Endothelial cell of umbilical vein (primary cell): Measurements from ENCODE around the gene CC2D1A. TPM values are rescaled to one million over a fixed set of nuclear protein-coding genes. Genes with fewer than 3 reads are reported as not detected.

Experiments used
- BruUV-seq: library from RNA; stranded (reverse); fragments of 400-500 nt; replicated peaks from 2 replicates; lab custom pipeline; 2021; lab: Mats Ljungman, UMichigan
- CTCF ChIA-PET: fragments of 300-600, 350-600 bp; sonication (Branson Sonifier 250); formaldehyde crosslinking; loops from one replicate; lab custom pipeline; 2021; ENCODE audit warnings: antibody characterized with exemption, inconsistent platforms; lab: Charles Lee
- POLR2A ChIA-PET: fragments of 300-600, 350-600 bp; sonication (Branson Sonifier 250); formaldehyde crosslinking; loops from one replicate; lab custom pipeline; 2021; ENCODE audit warnings: antibody characterized with exemption, inconsistent platforms; lab: Charles Lee
- DNase-seq: peaks from one replicate; pipeline ENCODE4 v3.0.0-alpha.2; 2011; ENCODE audit warnings: low read depth, low spot score
- FAIRE-seq: peaks from 2 replicates; lab custom pipeline; 2011; peaks lifted over from hg19 to GRCh38; lab: Jason Lieb, UNC
- H2AFZ ChIP-seq: 2 replicates; pipeline ENCODE4 v1.6.0; 2012; ENCODE audit warnings: low read depth, low read length, control low read depth, inconsistent platforms
- H3K27ac ChIP-seq: 2 replicates; pipeline ENCODE4 v1.5.1; 2011; ENCODE audit warnings: low read depth, mild to moderate bottlenecking, control low read depth, low read length, moderate library complexity; ENCODE audit not compliant: insufficient read depth
- H3K27me3 ChIP-seq, 2 experiments: 2 replicates each; pipeline versions ENCODE4 v1.6.0 to v1.6.1; 2011; ENCODE audit warnings: low read length in 2 of 2, mixed read lengths in 1 of 2; ENCODE audit not compliant: control insufficient read depth in 2 of 2, insufficient read depth in 2 of 2
- H3K36me3 ChIP-seq, 2 experiments: 2 replicates in 1 of 2; 3 replicates in 1 of 2; pipeline ENCODE4 v1.5.1; 2011; ENCODE audit warnings: low read length in 2 of 2, mild to moderate bottlenecking in 1 of 2, moderate library complexity in 1 of 2; ENCODE audit not compliant: control insufficient read depth in 2 of 2, insufficient read depth in 2 of 2; ENCODE audit errors: extremely low read depth in 1 of 2
- H3K4me1 ChIP-seq: 3 replicates; pipeline ENCODE4 v1.5.1; 2011; ENCODE audit warnings: mild to moderate bottlenecking, low read length; ENCODE audit not compliant: control insufficient read depth, insufficient read depth; ENCODE audit errors: extremely low read depth
- H3K4me2 ChIP-seq: 2 replicates; pipeline ENCODE4 v1.6.1; 2011; ENCODE audit warnings: low read length, control low read depth, mixed read lengths; ENCODE audit not compliant: insufficient read depth
- H3K4me3 ChIP-seq, 3 experiments: fragments of 200-600 bp in 1 of 3; sonication (generic), shearing (Covaris generic) in 1 of 3; replicated peaks in 1 of 3; 2 replicates each; pipeline ENCODE4 v1.5.1; 2011 to 2016; ENCODE audit warnings: control low read depth in 3 of 3, low read length in 3 of 3, mild to moderate bottlenecking in 2 of 3, inconsistent platforms in 1 of 3, low read depth in 1 of 3, moderate library complexity in 1 of 3; ENCODE audit not compliant: insufficient read depth in 1 of 3
- H3K79me2 ChIP-seq: 2 replicates; pipeline ENCODE4 v1.6.0; 2012; ENCODE audit warnings: low read length, inconsistent platforms; ENCODE audit not compliant: control insufficient read depth, insufficient read depth
- H3K9ac ChIP-seq: replicated peaks from 2 replicates; pipeline ENCODE3; 2011; ENCODE audit warnings: low read length, control low read depth; ENCODE audit not compliant: insufficient read depth; ENCODE audit errors: extremely low read depth
- H3K9me1 ChIP-seq: replicated peaks from 3 replicates; pipeline ENCODE4 v1.6.0; 2011; ENCODE audit warnings: mild to moderate bottlenecking, low read length; ENCODE audit not compliant: control insufficient read depth, insufficient read depth; ENCODE audit errors: extremely low read depth
- H3K9me3 ChIP-seq: replicated peaks from 2 replicates; pipeline ENCODE4 v1.5.1; 2012; ENCODE audit warnings: low read length, inconsistent platforms; ENCODE audit not compliant: control insufficient read depth, insufficient read depth
- H4K20me1 ChIP-seq: replicated peaks from 2 replicates; pipeline ENCODE3; 2011; ENCODE audit warnings: mild to moderate bottlenecking, low read length; ENCODE audit not compliant: control insufficient read depth, insufficient read depth; ENCODE audit errors: extremely low read depth
- GATA2 ChIP-seq: IDR thresholded peaks from 2 replicates; pipeline ENCODE4 v1.7.0; 2011; ENCODE audit warnings: low read depth, mild to moderate bottlenecking, moderate library complexity, mixed read lengths, low read length; ENCODE audit not compliant: insufficient read length, insufficient read depth
- MYC ChIP-seq: IDR thresholded peaks from one replicate; pipeline ENCODE4 v1.6.1; 2011; ENCODE audit warnings: mild to moderate bottlenecking, low read depth, low read length
- POLR2A ChIP-seq: IDR thresholded peaks from 2 replicates; pipeline ENCODE4 v1.6.1; 2012; ENCODE audit warnings: low read depth, mild to moderate bottlenecking, control low read depth, low read length
- POLR2AphosphoS5 ChIP-seq: IDR thresholded peaks from 2 replicates; pipeline ENCODE4 v1.6.1; 2012; ENCODE audit warnings: low read depth, mild to moderate bottlenecking, control low read depth, low read length, moderate library complexity; ENCODE audit not compliant: insufficient read depth
- dilution Hi-C: fragments of 300-500 bp; cut with MboI; formaldehyde crosslinking; loops from one replicate; pipeline ENCODE4 v1.15.0; 2019; ENCODE audit warnings: low sequenced_read_pairs; ENCODE audit not compliant: extremely low pct_ligation_motif_present
- intact Hi-C: fragments of 100-400 bp; cut with micrococcal nuclease; formaldehyde crosslinking; loops from one replicate; pipeline ENCODE4 v1.10.0; 2022
- polyA plus RNA-seq, 4 experiments: library from polyadenylated mRNA; depleted of rRNA in 3 of 4; stranded (reverse) in 3 of 4; unstranded in 1 of 4; fragments of >200 nt; gene quantifications; 2 replicates each; pipeline versions ENCODE4 v1.2.1 to v1.2.3, GENCODE V29; 2011 to 2012; ENCODE audit warnings: missing spikeins in 1 of 4
- total RNA-seq: library from RNA; stranded (reverse); gene quantifications from 2 replicates; pipeline ENCODE4 v1.2.3, GENCODE V29; 2021
- TF ChIP-seq, protein P1 (sequence below), 2 donors: IDR thresholded peaks; 1 replicate in 1 of 2; 2 replicates in 1 of 2; pipeline ENCODE4 v1.5.1; 2011; ENCODE audit warnings: low read length in 2 of 2, mild to moderate bottlenecking in 2 of 2, moderate library complexity in 2 of 2, control low read depth in 1 of 2, inconsistent platforms in 1 of 2, low read depth in 1 of 2; ENCODE audit not compliant: insufficient read depth in 1 of 2; ENCODE audit errors: extremely low read depth in 1 of 2
- TF ChIP-seq, protein P2 (sequence below): IDR thresholded peaks from 2 replicates; pipeline ENCODE4 v1.6.1; 2011; ENCODE audit not compliant: insufficient read depth, insufficient read length

The CC2D1A gene
- total and polyA plus RNA-seq, 2 donors (not counting 3 experiments of a cell fraction or from before 2014, with no cell fraction given) = 13.6 to 33.7 TPM

DNA sequence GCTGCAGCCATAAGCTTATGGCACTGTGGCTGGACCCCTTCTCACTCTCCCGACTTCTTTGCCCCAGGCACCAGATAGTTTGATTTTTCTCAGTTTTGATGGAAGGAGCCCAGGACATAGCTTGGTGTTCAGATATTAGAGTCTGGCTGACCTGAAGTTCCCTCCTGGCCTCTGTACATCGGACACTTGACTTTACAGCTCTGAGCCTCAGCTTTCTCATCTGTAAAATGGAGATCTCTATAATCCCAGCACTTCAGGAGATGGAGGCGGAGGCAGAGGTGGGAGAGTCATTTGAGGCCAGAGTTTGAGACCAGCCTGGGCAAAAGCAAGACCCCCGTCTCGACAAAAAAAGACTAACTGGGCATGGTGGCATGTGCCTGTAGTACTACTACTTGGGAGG lies 909 bp downstream of the CC2D1A start:
- BruUV-seq = TSS peak; percentile 27
- POLR2A ChIA-PET = interaction anchor here (0.6 kb wide), 1 partner anchor 495 kb away, joined by 4 read pairs; no protein-coding TSS in a partner anchor
- dilution Hi-C loops = no loop called here
- FAIRE-seq (no peak), DNase-seq (no peak)
- no peaks in the 10 kb centered on the region for H3K9me1 ChIP-seq
- no peaks in the 10 kb centered on the region for H3K9me3 ChIP-seq
- TF ChIP-seq MYC (no peak), GATA2 (no peak), POLR2AphosphoS5 (no peak), POLR2A (no peak)
- TF ChIP-seq, protein P1, sequence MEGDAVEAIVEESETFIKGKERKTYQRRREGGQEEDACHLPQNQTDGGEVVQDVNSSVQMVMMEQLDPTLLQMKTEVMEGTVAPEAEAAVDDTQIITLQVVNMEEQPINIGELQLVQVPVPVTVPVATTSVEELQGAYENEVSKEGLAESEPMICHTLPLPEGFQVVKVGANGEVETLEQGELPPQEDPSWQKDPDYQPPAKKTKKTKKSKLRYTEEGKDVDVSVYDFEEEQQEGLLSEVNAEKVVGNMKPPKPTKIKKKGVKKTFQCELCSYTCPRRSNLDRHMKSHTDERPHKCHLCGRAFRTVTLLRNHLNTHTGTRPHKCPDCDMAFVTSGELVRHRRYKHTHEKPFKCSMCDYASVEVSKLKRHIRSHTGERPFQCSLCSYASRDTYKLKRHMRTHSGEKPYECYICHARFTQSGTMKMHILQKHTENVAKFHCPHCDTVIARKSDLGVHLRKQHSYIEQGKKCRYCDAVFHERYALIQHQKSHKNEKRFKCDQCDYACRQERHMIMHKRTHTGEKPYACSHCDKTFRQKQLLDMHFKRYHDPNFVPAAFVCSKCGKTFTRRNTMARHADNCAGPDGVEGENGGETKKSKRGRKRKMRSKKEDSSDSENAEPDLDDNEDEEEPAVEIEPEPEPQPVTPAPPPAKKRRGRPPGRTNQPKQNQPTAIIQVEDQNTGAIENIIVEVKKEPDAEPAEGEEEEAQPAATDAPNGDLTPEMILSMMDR (IDR thresholded peaks at IDR 0.05; ENCODE audit: extremely low read depth in 1 of 2, insufficient read depth in 1 of 2, low read depth in 1 of 2, low read length in 2 of 2) = no peak
- TF ChIP-seq, protein P2, sequence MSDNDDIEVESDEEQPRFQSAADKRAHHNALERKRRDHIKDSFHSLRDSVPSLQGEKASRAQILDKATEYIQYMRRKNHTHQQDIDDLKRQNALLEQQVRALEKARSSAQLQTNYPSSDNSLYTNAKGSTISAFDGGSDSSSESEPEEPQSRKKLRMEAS = no peak
- no peaks in the 10 kb centered on the region for H4K20me1 ChIP-seq
- no peaks in the 10 kb centered on the region for H3K79me2 ChIP-seq
- H3K27ac ChIP-seq = no peak overlapping the region
- peaks cover 7% of the 10 kb centered on the region for H3K4me1 ChIP-seq
- peak overlapping the region in 2 of 3 experiments; percentile 78 to 88 for H3K4me3 ChIP-seq
- peaks cover 0 to 2% of the 10 kb centered on the region in 2 experiments for H3K36me3 ChIP-seq
- no peaks in the 10 kb centered on the region for H3K27me3 ChIP-seq
- CTCF ChIA-PET = interaction anchor here (1.1 to 1.3 kb wide), 2 partner anchors 125 to 152 kb away, joined by 3 to 5 read pairs; partner anchors contain the start of gene IL27RA
- H2AFZ ChIP-seq = peak overlapping the region; percentile 100
- intact Hi-C loops = loop anchor here (1.0 to 5.0 kb wide), 3 partner anchors 45 to 174 kb away; partner anchors contain the start of genes DCAF15 and IL27RA
- no peak overlapping the region for H3K9ac ChIP-seq
- peak overlapping the region; percentile 72 for H3K4me2 ChIP-seq
